Pons (tissue), 1 donor: Measurements from ENCODE around the gene EFTUD2.
"Not testable (repeated sequence)": the region's sequence is repeated elsewhere in the genome, so short reads cannot be mapped to it uniquely, and the experiment has no call there.

Source experiments
- DNase-seq: peaks from one replicate; pipeline ENCODE4 v3.0.0-alpha.2; 2016; ENCODE audit warnings: low spot score

EFTUD2 gene

DNA sequence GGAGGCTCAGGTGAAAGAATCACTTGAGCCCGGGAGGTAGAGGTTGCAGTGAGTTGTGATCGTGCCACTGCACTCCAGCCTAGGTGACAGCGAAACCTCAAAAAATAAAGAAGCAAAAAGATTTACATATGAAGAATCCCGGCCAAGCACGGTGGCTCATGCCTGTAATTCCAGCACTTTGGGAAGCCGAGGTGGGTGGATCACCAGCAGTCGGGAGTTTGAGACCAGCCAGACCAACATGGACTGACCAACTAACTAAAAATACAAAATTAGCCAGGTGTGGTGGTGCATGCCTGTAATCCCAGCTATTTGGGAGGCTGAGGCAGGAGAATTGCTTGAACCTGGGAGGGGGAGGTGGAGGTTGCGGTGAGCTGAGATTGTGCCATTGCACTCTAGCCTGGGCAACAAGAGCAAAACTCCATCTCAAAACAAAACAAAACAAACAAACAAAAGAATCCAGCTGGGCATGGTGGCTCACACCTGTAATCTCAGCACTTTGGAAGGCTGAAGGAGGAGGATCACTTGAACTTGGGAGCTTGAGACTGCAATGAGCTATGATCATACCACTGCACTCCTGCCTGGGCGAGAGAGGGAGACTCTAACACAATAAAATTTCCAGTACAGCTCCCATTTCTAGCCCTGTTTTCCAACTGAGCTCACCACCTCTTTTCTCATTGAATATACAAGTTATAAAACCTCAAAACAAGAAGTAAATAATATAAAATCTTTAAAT, 90.4 kb downstream of the EFTUD2 start:
- not testable (repeated sequence) for DNase-seq

DNA sequence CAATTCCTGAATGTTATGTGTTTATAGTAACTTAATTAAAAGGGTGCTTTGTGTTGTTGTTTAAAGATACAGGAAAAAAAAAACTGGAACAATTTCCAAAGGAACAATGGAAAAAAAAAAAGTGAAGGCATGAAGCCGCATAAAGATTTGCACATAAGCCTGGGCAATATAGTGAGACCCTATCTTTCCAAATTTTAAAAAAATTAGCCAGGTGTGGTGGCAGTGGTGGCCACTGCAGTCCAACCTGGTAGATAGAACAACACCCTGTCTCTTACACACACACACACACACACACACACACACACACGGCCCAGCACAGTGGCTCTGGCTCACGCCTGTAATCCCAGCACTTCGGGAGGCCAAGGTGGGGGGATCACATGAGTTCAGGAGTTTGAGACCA, 91.1 kb downstream of the EFTUD2 start:
- DNase-seq: no peak

DNA sequence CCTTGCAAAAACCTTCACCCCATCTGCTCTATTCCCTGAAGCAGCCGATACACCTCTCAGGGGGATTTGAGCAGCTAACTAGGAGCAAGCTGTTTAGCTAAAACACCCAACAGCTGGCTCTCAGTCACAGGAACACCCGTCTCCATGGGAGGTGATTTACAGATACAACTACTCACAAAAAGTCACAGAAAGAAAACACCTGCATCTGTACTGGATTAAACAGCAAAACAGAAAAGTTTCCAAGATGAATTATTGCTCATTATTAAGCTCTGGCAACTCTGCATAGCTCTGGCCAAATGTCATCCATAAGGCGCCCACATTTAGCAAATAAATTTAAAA, 91.5 kb downstream of the EFTUD2 start:
- no peak for DNase-seq

DNA sequence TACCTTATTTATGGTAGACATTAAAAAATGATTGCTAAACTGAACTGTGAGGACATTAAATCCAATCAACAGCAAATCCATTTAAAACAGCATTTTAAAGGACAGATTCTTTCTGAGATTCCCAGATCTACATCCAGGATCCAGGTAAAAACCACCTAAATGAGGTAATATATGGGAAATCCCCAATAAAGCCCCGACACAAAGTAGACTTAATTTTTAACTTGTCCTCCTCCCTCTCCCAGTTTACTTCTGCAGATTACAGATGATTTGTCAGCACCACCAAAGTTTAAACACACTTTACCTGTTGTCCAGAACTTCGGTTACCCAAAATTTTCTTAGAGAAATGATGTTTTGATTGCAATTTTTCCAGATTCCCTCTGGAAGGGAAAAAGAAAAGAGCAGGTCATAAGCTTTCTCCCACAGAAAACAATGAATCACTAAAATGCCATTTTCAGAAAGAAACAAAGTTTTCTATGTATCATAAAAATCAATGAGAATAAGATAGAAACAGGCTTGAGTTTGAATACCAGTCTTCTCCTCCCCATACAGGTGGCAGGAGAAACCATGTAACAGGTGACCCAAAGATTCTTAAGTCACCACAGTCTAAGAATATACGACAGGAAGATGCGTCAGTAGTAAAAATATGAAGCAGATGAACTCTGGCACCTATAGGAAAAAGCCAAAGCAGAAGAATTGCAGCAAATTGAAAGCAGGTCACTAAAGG, 92.0 kb downstream of the EFTUD2 start:
- no peak for DNase-seq

DNA sequence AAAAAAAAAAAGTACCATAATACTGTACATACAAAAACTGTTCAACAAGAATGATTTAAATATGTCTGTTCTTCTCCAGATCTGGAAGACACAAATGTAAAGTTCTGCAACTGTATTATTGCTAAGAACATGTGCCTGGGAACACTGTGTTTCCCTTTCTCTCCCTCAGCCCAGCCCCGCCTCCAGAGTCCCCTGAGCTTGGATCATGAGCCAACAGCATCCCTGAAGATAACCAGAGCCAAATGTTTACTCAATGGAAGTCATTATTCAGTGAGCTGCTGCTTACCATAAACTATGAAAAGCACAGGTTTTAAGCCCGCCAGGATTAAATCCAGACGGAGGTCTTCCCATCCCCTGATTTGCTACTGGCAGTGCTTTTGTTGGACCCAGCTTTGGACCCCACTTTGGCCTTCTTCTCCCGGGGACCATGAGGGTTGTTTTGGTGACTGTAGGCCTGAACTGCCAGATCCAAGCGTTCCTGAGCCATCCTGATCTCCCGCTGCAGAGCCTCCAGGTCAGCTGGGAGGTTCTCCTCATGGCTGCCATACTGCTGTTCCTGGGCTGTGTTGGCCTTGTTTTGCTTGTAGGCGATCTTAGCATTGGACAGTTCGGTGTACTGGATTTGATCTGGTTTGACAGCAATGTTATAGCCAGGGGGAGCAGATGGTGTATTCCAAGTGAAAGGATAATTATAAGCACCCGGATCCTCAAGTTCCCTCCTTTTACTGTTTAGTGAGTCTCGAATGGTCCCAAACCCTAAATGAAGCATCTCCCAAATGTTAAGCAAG, 94.7 kb downstream of the EFTUD2 start:
- DNase-seq: no peak

DNA sequence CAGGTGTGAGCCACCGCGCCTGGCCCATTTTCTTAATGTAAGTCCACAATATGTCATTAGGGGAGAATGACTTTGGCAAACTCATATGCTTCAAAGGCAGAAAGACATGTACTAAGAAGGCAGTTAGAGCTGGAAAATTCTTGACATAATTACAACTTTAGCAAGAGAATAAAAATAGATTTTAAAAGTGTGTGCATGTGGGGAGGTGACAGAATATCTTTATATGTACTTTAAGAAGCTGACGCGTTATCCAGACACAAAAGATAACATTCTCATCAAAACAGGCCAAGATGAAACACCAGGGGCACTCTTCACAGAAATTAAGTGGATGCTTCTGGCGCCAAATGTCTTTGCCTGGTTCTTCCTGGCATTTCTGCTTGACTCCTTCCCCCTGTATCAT, 97.4 kb downstream of the EFTUD2 start:
- no peak for DNase-seq
